ENCODE measurements around the gene FLVCR1. TPM values are rescaled to one million over a fixed set of nuclear protein-coding genes. Genes with fewer than 3 reads are reported as not detected.

FLVCR1 gene
- total RNA-seq, 1 experiment from 2014 or later = 67.9 TPM

DNA sequence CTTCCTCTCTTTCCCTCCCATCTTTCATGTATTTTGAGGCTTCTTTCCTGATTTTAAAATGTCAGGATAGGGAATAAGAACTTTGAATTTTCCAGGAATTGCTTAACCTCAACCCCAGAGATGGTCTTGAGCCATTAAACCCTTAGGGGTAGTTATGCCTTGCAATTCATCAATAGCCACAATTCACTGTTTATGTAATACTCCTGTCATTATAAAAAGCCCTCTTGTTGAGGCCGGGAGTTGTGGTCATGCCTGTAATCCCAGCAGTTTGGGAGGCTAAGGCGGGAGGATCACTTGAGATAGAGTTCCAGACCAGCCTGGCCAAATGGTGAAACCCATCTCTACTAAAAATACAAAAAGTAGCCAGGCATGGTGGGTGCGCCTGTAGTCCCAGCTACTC is 35.1 kb upstream of the FLVCR1 start:
- ATAC-seq (no peak), DNase-seq (ENCODE audit: low spot score) (no peak)
- no peak overlapping the region; the same call in 1 of the 2 replicates for H3K27ac Mint-ChIP-seq
- H3K4me1 Mint-ChIP-seq = peaks cover 7% of the 10 kb centered on the region
- H3K9me3 Mint-ChIP-seq = peaks cover 33% of the 10 kb centered on the region
- ChIA-PET POLR2A (interaction anchor here (0.5 kb wide), 1 partner anchor 32 kb away, joined by 3 read pairs; no protein-coding TSS in a partner anchor), CTCF (interaction anchor here (1.5 kb wide), 1 partner anchor 8 kb away, joined by 4 read pairs; no protein-coding TSS in a partner anchor)
- H3K27me3 Mint-ChIP-seq (ENCODE audit: low read depth) = peaks cover 10% of the 10 kb centered on the region
- TF ChIP-seq ZSCAN18 (CRISPR knock-in tag; IDR thresholded peaks at IDR 0.05) (no peak), CBFB (CRISPR knock-in tag; IDR thresholded peaks at IDR 0.05; ENCODE audit: low read depth) (no peak), E2F5 (CRISPR knock-in tag; IDR thresholded peaks at IDR 0.05) (no peak), GABPB1 (CRISPR knock-in tag; IDR thresholded peaks at IDR 0.05) (no peak), CREM (CRISPR knock-in tag; IDR thresholded peaks at IDR 0.05) (no peak), NR1H2 (CRISPR knock-in tag; IDR thresholded peaks at IDR 0.05) (no peak), NFATC4 (CRISPR knock-in tag; IDR thresholded peaks at IDR 0.05) (no peak), TEAD4 (CRISPR knock-in tag; IDR thresholded peaks at IDR 0.05) (no peak), ZNF263 (CRISPR knock-in tag; IDR thresholded peaks at IDR 0.05; ENCODE audit: low read depth) (no peak), MXD4 (CRISPR knock-in tag; IDR thresholded peaks at IDR 0.05; ENCODE audit: borderline replicate concordance) (no peak), CREB1 (CRISPR knock-in tag; IDR thresholded peaks at IDR 0.05) (no peak), HMGXB4 (CRISPR knock-in tag; IDR thresholded peaks at IDR 0.05) (no peak), ZBTB43 (CRISPR knock-in tag; IDR thresholded peaks at IDR 0.05) (no peak), ERG (CRISPR knock-in tag; IDR thresholded peaks at IDR 0.05) (no peak)
- TF ChIP-seq, protein P1, sequence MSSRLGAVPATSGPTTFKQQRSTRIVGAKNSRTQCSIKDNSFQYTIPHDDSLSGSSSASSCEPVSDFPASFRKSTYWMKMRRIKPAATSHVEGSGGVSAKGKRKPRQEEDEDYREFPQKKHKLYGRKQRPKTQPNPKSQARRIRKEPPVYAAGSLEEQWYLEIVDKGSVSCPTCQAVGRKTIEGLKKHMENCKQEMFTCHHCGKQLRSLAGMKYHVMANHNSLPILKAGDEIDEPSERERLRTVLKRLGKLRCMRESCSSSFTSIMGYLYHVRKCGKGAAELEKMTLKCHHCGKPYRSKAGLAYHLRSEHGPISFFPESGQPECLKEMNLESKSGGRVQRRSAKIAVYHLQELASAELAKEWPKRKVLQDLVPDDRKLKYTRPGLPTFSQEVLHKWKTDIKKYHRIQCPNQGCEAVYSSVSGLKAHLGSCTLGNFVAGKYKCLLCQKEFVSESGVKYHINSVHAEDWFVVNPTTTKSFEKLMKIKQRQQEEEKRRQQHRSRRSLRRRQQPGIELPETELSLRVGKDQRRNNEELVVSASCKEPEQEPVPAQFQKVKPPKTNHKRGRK (CRISPR knock-in tag; IDR thresholded peaks at IDR 0.05; ENCODE audit: borderline replicate concordance) = no peak
- TF ChIP-seq, protein P2, sequence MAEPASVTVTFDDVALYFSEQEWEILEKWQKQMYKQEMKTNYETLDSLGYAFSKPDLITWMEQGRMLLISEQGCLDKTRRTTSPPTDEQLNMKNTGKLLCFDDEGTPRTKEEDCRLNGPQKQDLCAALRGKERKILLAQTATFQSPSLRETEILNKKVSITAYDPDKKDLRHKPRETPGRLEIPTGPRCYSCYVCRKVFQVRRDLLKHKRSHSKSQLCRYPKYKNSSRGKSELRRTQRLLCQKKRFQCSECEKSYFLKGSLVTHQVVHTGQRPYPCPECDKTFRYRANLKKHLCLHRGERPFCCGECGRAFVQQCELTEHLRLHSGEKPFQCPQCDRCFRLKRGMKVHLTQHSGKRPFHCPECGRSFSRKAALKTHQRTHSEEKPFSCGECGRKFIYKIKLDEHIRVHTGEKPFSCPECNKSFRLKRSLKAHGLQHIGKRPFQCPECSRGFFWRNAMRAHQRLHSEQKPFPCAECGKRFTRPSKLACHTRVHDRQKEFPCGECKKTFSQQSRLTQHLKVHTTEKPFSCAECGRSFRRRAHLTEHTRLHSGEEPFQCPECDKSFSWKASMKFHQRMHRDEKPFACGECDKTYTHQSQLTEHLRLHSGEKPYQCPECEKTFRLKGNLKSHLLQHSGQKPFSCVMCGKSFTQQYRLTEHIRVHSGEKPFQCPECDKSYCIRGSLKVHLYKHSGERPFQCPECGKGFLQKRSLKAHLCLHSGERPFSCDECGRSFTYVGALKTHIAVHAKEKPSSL (CRISPR knock-in tag; conservative IDR thresholded peaks at IDR 0.05) = no peak
- no peak overlapping the region for H3K4me3 Mint-ChIP-seq
- H3K36me3 Mint-ChIP-seq = peaks cover 27% of the 10 kb centered on the region
